HG03520 (cell line): ENCODE results near the gene PLK5.

ENCODE experiments used
- ATAC-seq: cut with Tn5 transposase; IDR thresholded peaks from one replicate; pipeline ENCODE4 v1.9.1; 2021; ENCODE audit warnings: mild to moderate bottlenecking, moderate library complexity; ENCODE audit not compliant: unreplicated experiment

The PLK5 gene

GRCh38 chr19:1554968-1555367 is 31.1 kb downstream of the PLK5 start:
- ATAC-seq, result no peak

DNA sequence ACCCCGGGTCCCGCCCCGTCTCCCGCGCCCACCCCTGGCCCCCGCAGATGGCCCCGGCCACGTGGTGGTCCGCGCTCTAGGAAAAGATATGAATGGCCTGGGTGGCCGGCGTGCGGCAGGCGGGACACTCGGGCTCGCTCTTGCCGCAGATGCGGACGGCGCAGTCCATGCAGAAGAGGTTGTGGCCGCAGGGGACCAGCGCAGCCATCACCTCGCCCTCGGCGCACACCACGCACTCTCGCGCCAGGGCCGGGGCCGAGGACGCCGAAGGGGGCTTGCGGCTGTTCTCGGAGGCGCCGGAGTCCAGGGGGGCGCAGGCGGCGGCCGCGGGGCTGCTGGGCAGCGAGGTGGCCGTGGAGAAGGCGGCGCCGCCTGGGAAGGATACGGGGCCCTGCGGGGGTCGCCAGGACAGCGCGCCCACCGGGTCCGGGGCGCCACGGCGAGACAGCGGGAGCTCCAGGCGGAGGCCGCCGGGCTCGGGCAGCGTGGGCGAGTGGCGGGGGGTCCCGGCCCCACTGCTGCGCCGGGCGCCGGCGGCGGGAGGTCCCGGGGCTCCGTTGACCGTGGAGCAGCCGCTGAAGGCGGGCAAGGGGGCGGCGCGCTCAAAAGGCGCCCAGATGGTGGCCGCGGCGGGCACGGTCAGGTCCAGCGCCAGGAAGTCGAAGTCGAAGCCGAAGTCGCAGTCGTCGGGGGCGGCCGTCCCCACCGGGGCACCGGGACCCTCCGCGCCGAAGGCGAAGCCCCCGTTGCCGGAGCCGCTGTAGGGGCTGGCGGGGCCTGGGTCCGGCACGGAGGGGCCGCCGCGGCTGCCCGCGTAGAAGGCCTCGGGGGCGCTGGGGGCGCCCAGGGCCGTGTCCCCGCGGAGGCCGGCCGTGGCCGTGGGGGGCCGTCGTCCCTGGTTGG is 31.9 kb downstream of the PLK5 start:
- ATAC-seq, result no peak

DNA sequence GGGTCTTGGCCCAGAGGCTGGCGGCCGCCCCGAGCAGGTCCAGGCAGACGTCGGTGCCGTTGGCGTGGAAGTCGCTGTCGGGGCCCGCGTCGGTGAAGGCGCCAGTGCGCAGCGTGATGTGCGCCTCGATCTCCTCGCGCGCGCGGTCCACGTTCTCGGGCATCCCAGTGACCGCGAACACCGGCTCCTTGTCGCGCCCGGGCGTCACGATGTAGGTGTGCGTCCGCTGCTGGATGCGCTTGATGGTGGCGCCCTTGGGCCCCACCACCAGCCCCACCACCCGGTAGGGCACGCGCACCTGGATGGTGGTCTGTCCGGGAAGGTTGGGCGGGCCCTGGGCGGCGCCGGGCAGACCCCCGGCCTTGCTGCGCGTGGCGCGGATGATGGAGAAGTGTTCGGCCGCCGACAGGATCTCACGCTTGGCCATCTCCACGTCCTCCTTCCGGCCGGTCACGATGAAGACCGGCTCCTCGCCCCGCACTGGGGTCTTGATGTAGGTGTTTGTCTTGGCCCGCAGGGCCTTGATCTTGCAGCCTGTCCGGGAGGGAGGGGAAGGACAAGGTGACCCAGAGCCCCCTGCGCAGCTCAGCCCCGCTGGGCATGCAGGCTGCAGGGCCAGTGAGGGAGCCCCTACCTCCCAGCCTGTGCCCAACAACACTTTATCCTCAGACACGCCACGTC is 32.7 kb downstream of the PLK5 start:
- ATAC-seq, result no peak

- no peak for ATAC-seq
Observed at GRCh38 chr19:1558552-1558951, 34.7 kb downstream of the PLK5 start.

DNA sequence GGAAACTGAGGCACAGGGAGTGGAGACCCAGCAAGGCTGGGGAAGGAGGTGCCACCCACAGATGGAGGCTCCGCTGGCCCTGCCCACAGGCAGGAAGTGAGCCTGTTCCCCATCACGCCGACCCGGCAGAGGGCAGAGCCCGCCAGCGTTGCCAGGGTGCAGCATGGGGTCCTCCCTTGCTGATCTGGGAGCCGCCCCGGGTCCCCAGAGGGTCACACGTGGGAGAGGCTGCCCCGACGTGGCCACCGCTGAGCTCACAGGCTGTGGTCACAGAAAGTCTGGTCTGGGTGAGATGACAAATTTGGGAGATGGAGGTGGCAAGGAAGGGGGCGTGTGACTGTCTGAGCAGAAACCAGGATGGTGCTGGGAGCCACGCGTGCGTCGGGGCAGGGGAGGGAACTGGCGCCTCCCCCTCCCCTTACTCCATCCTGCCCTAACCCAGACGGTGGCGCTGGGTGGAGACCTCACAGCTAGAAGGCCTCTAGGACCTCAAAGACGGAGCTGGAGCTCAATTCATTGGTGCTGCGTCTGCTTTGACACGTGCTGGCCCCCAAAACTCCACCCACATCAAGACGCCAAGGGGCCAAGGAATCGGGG is 36.5 kb downstream of the PLK5 start:
- no peak for ATAC-seq

DNA sequence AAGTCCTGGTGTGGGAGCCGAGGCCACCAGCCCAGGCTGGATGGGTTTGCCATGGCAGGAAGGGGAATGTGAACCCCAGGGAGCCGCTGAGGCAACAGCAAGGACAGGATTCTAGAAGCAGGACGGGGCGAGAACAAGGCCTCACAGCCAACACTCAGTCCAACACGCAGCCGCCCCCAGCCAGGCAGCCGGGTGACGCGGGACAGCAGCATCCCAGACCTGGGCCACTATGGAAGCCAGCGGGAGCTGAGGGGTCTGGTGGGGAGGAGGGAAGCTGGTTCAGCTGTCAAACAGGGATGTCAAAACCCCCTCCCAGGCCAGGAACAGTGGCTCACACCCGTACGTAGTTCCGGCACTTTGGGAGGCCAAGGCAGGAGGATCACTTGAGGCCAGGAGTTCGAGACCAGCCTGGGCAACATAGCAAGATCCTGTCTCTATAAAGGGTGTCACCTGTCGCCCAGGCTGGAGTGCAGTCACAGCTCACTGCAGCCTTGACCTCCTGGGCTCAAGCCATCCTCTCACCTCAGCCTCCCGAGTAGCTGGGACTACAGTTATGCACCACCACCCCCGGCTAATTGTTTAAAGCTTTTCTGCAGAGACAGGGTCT is 37.5 kb downstream of the PLK5 start:
- ATAC-seq, result no peak

DNA sequence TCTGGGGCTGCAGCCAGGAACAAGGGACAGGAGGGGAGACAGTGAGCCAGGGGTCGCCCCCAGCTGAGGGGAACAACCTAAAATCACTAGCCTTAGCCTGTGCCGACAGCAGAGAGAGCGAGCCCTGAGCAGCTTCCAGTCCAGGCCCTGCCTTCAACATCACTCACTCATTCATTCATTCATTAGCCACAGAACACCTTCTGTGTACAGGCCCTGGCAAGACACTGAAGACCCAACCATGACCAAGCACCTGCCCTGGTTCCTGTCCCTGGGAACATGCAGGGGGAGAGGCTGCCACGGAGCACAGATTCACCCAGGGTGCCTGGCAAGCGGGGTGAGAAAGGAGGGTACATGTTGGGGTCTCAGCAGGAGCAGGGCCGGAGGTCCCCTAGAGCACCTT is 39.4 kb downstream of the PLK5 start:
- ATAC-seq, result no peak

- no peak for ATAC-seq
Observed at GRCh38 chr19:1566392-1567115, 42.7 kb downstream of the PLK5 start.

GRCh38 chr19:1567116-1567847 is 43.4 kb downstream of the PLK5 start:
- no peak for ATAC-seq

GRCh38 chr19:1567848-1568227 is 44.0 kb downstream of the PLK5 start:
- no peak for ATAC-seq

- peak; percentile 53 for ATAC-seq
Observed at GRCh38 chr19:1568320-1569019, 44.6 kb downstream of the PLK5 start, which contains the start of gene MEX3D. MEX3D (minus strand) TSS chr19:1568325; CDS start chr19:1568058, 267 bp downstream.

DNA sequence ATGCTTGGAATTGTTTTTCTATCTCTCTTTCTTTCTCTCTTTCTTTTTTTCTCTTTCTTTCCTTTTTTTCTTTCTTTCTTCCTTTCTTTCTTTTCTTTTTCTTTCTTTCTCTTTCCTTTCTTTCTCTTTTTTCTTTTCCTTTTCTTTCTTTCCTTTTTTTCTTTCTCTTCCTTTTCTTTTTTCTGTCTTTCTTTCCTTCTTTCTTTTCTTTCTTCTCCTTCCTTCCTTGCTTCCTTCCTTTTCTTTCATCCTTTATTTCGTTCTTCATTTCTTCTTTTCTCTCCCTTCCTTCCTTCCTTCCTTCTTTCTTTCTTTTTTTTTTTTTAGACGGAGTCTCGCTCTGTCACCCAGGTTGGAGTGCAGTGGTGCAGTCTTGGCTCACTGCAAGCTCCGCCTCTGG is 46.1 kb downstream of the PLK5 start:
- ATAC-seq, result no peak

GRCh38 chr19:1570836-1571235 is 47.0 kb downstream of the PLK5 start:
- ATAC-seq, result no peak

GRCh38 chr19:1571358-1571757 is 47.5 kb downstream of the PLK5 start:
- no peak for ATAC-seq

- ATAC-seq, result no peak
Observed at GRCh38 chr19:1572795-1573194, 48.9 kb downstream of the PLK5 start.

DNA sequence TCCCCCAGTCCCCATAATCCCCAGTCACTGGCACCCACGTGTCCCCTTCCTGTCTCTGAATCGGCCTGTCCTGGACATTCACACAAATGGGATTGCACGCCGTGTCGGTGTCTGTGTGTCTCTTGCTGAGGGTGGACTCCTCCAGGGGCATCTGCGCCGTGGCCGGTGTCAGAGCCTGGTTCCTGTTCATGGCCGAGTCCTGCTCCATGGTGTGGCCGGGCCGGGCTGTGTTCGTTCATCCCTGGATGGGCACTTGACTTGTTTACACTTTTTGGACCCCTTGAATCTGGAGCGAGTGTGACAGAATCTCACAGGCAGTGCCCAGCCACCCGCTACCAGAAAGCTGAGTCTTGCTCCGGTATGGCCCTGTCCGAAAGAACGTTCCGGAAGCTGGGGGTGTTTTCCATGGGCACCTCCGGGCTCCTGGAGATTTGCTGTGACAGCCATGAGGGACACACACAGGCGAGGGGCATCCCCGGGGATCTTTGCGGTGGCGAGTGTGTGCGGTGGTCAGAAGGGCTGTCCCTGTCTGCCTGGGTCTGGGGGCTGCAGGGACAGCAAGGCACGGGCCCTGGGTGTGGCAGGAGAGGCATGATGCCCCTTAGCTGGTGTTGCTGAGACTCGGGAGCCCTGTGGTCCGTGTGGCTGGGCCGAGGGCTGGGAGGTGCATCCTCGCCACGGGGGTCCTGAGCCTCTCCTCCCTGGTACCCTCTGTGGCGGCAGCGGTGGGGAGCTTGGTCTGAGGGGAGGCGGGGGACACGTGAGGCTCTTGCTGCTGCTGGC is 50.7 kb downstream of the PLK5 start:
- no peak for ATAC-seq

DNA sequence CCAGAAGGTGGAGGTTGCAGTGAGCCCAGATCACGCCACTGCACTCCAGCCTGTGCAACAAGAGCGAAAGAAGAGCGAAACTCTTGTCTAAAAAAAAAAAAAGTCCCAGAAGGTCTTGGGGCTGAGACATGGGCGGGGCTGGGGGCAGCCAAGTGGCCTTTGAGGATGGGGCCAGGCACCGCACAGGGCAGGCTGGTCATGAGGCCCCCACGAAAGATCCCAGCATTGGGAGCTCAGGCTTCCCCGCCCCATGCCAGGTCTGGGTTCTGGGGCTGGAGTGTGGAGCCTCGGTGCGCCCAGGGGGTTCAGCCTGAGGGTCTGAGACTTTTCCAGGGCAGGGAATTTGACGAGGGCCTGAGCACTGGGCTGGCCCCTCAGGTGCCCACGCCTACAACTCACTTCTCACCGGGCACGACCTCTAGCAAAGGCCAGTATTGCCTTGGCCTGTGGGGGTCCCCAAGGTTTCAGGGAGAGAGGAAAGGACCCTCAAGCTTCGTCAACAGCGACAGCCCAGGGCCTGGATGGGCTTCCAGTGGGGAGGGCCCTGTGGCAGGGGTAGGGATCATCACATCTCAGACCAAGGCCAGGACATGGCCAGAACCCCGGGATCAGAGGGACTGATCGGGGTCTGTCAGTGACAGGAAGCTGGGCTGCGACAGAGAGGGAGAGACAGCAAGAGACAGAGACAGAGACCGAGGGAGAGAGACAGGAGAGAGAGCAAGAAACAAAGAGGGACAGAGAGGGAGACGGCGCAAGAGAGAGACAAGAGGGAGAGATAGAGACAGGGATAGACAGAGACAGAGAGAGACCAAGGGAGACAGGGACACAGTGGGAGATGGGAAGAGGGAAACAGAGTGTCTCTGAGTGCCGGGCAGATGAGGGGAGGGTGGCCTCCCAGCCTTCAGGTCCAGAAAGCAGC is 51.7 kb downstream of the PLK5 start:
- ATAC-seq, result no peak
